GM12872 (cell line): ENCODE results near the gene MEF2D.

ENCODE experiments used
- TF ChIP-seq, protein P1 (sequence below): IDR thresholded peaks from 3 replicates; pipeline ENCODE4 v1.5.1; 2011; ENCODE audit warnings: low read depth, mild to moderate bottlenecking, low read length, moderate library complexity; ENCODE audit not compliant: insufficient read depth

Gene MEF2D

DNA sequence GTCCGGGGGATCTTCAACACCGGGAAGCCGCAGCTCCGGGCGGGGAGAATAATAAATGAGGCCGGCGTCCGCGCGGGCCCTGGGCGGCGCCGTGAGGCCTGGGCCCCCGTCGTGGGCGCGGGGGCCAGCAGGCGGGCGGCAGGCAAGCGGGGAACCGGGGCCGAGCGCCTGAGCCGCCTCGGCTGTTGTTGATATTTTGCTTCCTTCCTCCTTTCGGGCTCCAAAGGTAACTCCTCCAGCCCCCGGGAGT is at the start of gene MEF2D:
MEF2D (minus strand) TSS at position 233 of the 250 bp plus-strand sequence. CDS start 17,483 bp downstream, outside the sequence.
- TF ChIP-seq, protein P1, sequence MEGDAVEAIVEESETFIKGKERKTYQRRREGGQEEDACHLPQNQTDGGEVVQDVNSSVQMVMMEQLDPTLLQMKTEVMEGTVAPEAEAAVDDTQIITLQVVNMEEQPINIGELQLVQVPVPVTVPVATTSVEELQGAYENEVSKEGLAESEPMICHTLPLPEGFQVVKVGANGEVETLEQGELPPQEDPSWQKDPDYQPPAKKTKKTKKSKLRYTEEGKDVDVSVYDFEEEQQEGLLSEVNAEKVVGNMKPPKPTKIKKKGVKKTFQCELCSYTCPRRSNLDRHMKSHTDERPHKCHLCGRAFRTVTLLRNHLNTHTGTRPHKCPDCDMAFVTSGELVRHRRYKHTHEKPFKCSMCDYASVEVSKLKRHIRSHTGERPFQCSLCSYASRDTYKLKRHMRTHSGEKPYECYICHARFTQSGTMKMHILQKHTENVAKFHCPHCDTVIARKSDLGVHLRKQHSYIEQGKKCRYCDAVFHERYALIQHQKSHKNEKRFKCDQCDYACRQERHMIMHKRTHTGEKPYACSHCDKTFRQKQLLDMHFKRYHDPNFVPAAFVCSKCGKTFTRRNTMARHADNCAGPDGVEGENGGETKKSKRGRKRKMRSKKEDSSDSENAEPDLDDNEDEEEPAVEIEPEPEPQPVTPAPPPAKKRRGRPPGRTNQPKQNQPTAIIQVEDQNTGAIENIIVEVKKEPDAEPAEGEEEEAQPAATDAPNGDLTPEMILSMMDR = no peak

DNA sequence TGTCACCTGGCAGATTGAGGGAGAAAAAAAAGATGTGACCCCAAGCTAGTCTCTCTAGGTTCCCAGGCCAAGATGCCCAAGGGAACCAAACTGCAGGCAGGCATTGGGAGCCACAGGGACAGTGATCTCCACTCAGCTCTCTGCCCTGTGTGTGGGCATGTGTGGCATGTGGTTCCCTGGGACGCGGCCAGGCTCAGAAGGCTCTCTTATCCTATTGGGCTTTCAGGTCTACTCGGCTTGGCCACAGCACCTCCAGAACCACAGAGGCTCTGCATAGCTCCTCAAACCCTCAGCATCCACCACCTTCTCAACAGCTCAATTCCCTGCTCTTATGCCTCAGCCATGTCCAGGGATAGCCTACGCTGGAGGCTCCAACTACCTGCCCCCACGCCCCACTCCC is 49.8 kb upstream of the MEF2D start:
- TF ChIP-seq, protein P1 = no peak

DNA sequence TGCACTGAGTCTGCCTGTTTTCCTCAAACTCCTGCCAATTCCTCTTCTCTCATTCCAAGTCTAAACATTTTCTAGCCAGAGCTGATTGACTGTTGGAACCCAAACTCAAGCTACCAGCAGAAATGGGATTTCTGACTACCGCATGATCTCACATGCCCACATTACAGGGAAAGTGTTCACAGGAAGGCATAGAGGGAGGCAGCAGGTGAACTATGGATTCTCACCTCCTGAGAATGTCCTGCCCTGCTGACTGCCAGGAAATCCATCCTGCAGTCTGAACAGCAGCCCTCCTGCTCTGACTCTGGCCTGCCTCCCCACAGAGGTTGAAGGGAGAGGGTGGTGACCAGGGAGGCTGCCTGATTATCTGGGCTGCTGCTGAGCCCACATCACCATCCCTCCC is 49.3 kb upstream of the MEF2D start:
- TF ChIP-seq, protein P1 = no peak

DNA sequence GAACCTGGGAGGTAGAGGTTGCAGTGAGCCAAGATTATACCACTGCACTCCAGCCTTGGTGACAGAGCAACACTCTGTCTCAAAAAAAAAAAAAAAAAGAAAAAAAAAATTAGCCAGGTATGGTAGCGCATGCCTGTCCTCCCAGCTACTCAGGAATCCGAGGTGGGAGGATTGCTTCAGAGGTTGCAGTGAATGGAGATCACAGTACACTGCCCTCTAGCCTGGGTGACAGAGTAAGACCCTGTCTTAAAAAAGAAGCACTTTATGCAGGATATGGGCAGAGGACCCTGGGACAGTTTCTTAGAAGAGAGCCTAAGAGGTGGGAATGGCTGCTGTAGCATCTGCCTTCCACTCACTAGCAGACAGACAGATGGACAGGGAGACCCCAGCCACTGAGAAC is 48.8 kb upstream of the MEF2D start:
- TF ChIP-seq, protein P1 = no peak

DNA sequence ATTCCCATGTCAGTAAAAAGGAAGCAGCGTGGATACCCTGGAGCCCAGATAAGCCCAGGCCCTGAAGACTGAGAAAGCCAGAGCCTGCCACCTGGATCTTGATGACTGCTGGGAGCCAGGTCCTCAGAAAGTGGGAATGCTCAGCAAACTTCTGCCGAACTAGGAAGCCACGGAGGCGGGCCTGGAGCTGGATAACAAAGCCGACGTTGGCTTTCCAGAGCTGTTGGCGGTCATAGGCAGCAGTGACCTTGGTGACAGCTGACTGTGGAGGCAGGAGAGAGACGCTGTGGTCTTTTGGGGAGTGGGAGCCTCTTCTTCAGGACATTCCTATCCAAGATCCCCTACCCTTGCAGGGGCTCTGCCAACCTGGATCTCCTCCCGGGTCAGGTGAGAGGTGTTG is 47.4 kb upstream of the MEF2D start:
- TF ChIP-seq, protein P1 = no peak

DNA sequence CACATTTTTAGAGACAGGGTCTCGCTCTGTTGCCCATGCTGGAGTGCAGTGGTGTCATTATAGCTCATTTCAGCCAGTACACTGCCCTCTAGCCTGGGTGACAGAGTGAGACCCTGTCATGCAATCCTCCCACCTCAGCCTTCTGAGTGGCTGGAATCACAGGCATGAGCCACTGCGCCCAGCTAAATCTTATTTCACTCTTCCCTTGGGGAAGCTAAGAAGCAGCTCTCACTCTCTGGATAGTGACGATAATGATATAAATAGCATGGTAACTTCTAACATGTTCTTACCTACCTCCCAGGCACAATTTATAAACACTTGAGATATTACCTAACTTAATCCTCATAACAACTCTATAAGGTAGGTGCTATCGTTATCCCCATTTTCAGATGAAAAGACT is 46.9 kb upstream of the MEF2D start:
- TF ChIP-seq, protein P1 = no peak

DNA sequence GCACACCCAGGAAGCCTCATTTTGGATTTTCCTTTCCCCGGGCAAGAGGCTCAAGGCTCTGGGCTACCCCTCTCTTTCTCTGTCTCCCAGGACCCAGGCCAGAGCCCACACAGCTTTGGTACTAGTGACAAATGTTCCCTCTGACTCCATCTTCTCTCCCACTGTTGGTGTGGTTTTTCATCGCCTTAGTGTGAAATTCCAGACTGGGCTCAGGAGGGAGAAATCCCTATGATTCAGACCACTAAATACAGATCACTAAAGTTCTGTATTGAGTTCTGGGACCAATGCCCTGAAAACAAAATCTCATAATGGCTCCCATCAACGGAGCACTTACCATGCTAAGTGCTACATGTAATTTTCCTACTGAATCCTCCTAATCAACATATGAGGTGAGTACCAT is 45.7 kb upstream of the MEF2D start:
- TF ChIP-seq, protein P1 = no peak

DNA sequence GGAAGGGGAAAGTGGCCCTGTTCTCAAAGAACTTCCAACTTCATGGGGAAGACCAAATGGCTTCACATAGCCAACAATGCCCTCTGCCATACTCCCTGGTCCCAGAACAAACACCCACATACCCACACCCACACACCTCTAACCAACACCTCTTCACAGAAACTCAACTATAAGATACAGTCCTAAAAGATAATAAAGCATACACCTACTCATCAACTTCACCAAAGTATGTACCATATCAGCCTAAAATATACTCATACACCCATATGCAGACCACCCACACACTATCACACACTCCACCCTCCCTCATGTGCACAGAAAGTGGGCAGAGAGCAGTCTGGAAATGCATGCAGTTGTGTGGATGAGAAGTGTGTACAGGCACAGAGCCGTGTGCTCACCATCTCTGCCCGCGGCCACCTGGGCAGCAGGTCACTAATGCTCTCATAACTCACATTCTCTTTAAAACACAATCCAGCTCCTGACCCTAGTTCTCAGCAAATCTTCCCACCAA is 44.1 kb upstream of the MEF2D start:
- TF ChIP-seq, protein P1 = no peak
